KMS-11 (cell line): ENCODE results near the gene SIGLEC5.

Experiments used
- H2AFZ ChIP-seq: fragments of 200-600 bp; sonication (generic); 2 replicates; pipeline ENCODE4 v1.6.1; 2016; ENCODE audit warnings: antibody characterized with exemption, mixed run types, low read depth
- H3K27ac ChIP-seq: fragments of 200-600 bp; sonication (generic); 2 replicates; pipeline ENCODE4 v1.6.1; 2016; ENCODE audit warnings: mild to moderate bottlenecking, mixed run types
- H3K27me3 ChIP-seq: fragments of 200-600 bp; sonication (generic); 2 replicates; pipeline ENCODE4 v1.6.1; 2017; ENCODE audit warnings: mild to moderate bottlenecking, low read depth, mixed run types, moderate library complexity; ENCODE audit not compliant: insufficient read depth
- H3K36me3 ChIP-seq: fragments of 200-600 bp; sonication (generic); 2 replicates; pipeline ENCODE4 v1.6.1; 2017; ENCODE audit warnings: mild to moderate bottlenecking, mixed run types; ENCODE audit not compliant: insufficient read depth
- H3K4me1 ChIP-seq: fragments of 200-600 bp; sonication (generic); 2 replicates; pipeline ENCODE4 v1.6.1; 2016; ENCODE audit warnings: mild to moderate bottlenecking, low read depth, mixed run types; ENCODE audit not compliant: poor library complexity, severe bottlenecking
- H3K4me2 ChIP-seq: fragments of 200-600 bp; sonication (generic); 2 replicates; pipeline ENCODE4 v1.7.0; 2016; ENCODE audit warnings: mild to moderate bottlenecking, mixed run types
- H3K4me3 ChIP-seq: fragments of 200-600 bp; sonication (generic); IDR thresholded peaks from 2 replicates; pipeline ENCODE4 v1.6.1; 2017; ENCODE audit warnings: low read depth, low read length, mixed read lengths; ENCODE audit not compliant: insufficient read depth
- H3K79me2 ChIP-seq: fragments of 200-600 bp; sonication (generic); 2 replicates; pipeline ENCODE4 v1.6.1; 2016; ENCODE audit warnings: low read depth, mixed run types; ENCODE audit not compliant: insufficient read depth
- H3K9ac ChIP-seq: fragments of 200-600 bp; sonication (generic); 2 replicates; pipeline ENCODE4 v1.6.1; 2016; ENCODE audit warnings: mild to moderate bottlenecking, mixed run types
- H4K20me1 ChIP-seq: fragments of 200-600 bp; sonication (generic); 2 replicates; pipeline ENCODE4 v1.6.1; 2016; ENCODE audit warnings: mild to moderate bottlenecking, mixed run types; ENCODE audit not compliant: insufficient read depth
- TF ChIP-seq, protein P1 (sequence below): fragments of 200-600 bp; sonication (generic); conservative IDR thresholded peaks from 2 replicates; pipeline ENCODE4 v1.6.1; 2017; ENCODE audit warnings: low read depth, mild to moderate bottlenecking, antibody characterized with exemption, low read length, moderate library complexity, mixed read lengths

SIGLEC5 gene

DNA sequence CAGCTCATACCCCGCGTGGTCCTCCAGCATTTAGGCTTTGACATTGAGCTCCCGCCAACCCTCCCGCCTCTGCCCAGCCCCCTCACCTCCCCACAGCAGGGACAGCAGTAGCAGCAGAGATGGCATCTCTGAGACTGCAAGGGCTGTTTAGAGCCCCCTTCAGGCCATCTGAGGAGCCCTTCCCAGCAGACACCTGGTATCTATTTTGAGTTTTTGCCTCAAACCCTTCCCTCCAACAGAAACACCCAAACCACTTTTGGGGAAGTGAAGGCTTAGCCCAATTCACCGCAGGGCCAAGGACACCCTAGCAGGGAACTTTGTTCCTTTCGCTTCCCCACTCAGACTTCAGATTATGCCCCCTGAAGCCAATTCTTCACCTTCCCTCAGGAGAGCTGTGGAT lies 65.4 kb downstream of the SIGLEC5 start:
- TF ChIP-seq, protein P1, sequence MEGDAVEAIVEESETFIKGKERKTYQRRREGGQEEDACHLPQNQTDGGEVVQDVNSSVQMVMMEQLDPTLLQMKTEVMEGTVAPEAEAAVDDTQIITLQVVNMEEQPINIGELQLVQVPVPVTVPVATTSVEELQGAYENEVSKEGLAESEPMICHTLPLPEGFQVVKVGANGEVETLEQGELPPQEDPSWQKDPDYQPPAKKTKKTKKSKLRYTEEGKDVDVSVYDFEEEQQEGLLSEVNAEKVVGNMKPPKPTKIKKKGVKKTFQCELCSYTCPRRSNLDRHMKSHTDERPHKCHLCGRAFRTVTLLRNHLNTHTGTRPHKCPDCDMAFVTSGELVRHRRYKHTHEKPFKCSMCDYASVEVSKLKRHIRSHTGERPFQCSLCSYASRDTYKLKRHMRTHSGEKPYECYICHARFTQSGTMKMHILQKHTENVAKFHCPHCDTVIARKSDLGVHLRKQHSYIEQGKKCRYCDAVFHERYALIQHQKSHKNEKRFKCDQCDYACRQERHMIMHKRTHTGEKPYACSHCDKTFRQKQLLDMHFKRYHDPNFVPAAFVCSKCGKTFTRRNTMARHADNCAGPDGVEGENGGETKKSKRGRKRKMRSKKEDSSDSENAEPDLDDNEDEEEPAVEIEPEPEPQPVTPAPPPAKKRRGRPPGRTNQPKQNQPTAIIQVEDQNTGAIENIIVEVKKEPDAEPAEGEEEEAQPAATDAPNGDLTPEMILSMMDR: no peak

More for the DNA sequence above, 65.4 kb downstream of the SIGLEC5 start:
- no peak overlapping the region for H3K9ac ChIP-seq
- H3K4me1 ChIP-seq: no peaks in the 10 kb centered on the region
- H4K20me1 ChIP-seq: no peaks in the 10 kb centered on the region
- H3K36me3 ChIP-seq: no peaks in the 10 kb centered on the region
- no peaks in the 10 kb centered on the region for H3K27me3 ChIP-seq
- H3K79me2 ChIP-seq: no peaks in the 10 kb centered on the region
- H2AFZ ChIP-seq: no peak overlapping the region
- no peak overlapping the region for H3K27ac ChIP-seq
- no peak overlapping the region for H3K4me2 ChIP-seq
- H3K4me3 ChIP-seq: no peak overlapping the region
